Naive thymus-derived CD8-positive, alpha-beta T cell (primary cell): ENCODE data around the gene BORCS8. TPM values are rescaled to one million over a fixed set of nuclear protein-coding genes. Genes with fewer than 3 reads are reported as not detected.

ENCODE experiments used
- ATAC-seq, 2 donors: fragments of 150-1000 bp; cut with Tn5 transposase in 1 of 2; sonication (Bioruptor Pico), chemical (Tn5 transposase) in 1 of 2; 1 replicate in 1 of 2; 2 replicates in 1 of 2; pipeline ENCODE4 v1.10.0; 2021; ENCODE audit warnings: mild to moderate bottlenecking in 2 of 2, moderate library complexity in 2 of 2
- POLR2A ChIA-PET: fragments of 350-600 bp; sonication (Branson Sonifier 250); formaldehyde crosslinking; loops from one replicate; lab custom pipeline; 2021; ENCODE audit warnings: antibody characterized with exemption; lab: Charles Lee
- DNase-seq, 10 donors: peaks; one replicate each; pipeline versions ENCODE4 v3.0.0 to v3.0.0-alpha.2; 2020 to 2022
- H3K27ac Mint-ChIP-seq, 10 donors: one replicate each; pipeline ENCODE4 v1.8.0; 2020 to 2022; ENCODE audit warnings: mild to moderate bottlenecking in 10 of 10, mixed read lengths in 10 of 10, moderate library complexity in 4 of 10, inconsistent platforms in 1 of 10
- H3K27me3 Mint-ChIP-seq, 5 donors: one replicate each; pipeline ENCODE4 v1.8.0; 2021 to 2022; ENCODE audit warnings: mixed read lengths in 5 of 5
- H3K36me3 Mint-ChIP-seq, 3 donors: one replicate each; pipeline ENCODE4 v1.8.0; 2020 to 2022; ENCODE audit warnings: mixed read lengths in 3 of 3, mild to moderate bottlenecking in 2 of 3, inconsistent platforms in 1 of 3
- H3K4me1 Mint-ChIP-seq, 4 donors: one replicate each; pipeline ENCODE4 v1.8.0; 2021 to 2022; ENCODE audit warnings: mixed read lengths in 4 of 4
- H3K4me3 Mint-ChIP-seq, 10 donors: one replicate each; pipeline ENCODE4 v1.8.0; 2020 to 2022; ENCODE audit warnings: mild to moderate bottlenecking in 10 of 10, mixed read lengths in 10 of 10, moderate library complexity in 6 of 10, inconsistent platforms in 1 of 10
- H3K9me3 Mint-ChIP-seq, 9 donors: one replicate each; pipeline ENCODE4 v1.8.0; 2020 to 2022; ENCODE audit warnings: mixed read lengths in 9 of 9, mild to moderate bottlenecking in 3 of 9, inconsistent platforms in 1 of 9, moderate library complexity in 1 of 9
- polyA plus RNA-seq, 3 donors: library from polyadenylated mRNA; unstranded; fragments of 300-500 nt; fragmentation: Illumina TruSeq; gene quantifications; one replicate each; pipeline ENCODE4 v1.2.3, GENCODE V29; 2021
- total RNA-seq, 8 experiments: library from RNA in 2 of 8; stranded (reverse) in 2 of 8; gene quantifications; one replicate each; pipeline ENCODE4 v1.2.3 and lab custom pipeline; 2021 to 2026

BORCS8 gene
- total RNA-seq (10 to 100 TPM; 33.5 to 34.2 TPM), polyA plus RNA-seq (10 to 100 TPM; 18.2 to 23.6 (median 18.2) TPM), total RNA-seq (lab: John Stamatoyannopoulos, UW) (6.6 to 8.7 (median 8.0) reads per million in 6 experiments)

DNA sequence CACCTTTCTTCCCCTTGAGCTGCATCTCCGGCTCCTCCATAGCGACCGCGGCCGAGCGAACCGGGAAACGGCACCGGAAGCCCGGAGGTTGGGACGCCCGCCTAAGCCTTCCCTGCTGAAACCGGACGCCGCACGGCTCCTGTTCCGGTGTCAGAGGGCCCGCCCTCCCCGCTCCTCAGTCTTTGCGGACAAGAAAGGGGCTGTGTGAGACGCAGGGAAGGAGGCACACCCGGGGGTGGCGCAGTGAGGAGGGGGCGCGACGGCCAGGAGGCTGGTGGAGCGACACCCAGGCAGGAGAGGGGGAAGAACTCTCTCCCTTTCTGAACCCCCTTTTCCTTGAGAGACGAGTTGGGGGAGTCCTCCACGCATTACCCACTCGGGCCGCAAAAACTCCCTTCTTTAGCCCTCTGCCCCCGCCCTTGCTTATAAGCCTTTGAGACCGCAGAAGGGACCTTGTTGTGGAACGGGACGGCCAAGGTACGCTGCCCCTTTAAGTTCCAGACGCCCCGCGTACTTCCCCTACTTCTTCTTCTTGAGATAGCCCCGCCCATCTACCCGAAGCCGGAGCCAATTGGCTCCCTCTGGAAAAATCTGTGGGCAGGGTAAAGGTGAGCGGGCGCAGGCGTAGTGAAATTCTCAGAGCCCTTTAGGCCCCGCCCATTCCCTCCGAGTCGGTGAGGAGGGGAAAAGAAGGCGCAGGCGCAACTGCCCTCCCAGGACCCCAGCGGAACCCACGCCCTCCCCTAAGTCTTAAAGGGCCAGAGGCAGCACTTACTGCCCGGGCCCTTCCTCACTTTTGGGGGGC lies at the start of gene BORCS8, which contains the start of gene RFXANK:
Gene BORCS8 (minus strand): TSS at position 75 of the 805 bp plus-strand sequence. CDS start 35 bp downstream, at position 40.
Gene RFXANK (plus strand): TSS at position 181 of the 805 bp plus-strand sequence. CDS start 1,689 bp downstream, outside the sequence.
- Mint-ChIP-seq H3K27ac (peak within 1 kb of the TSS; percentile 98 to 100 (median 99)), H3K36me3 (peaks cover 0 to 19% (median 0%) of the 10 kb centered on the region in 3 donors), H3K4me1 (peaks cover 11 to 62% (median 57%) of the 10 kb centered on the region in 4 donors), H3K9me3 (no peaks in the 10 kb centered on the region), H3K27me3 (no peaks in the 10 kb centered on the region), H3K4me3 (peak within 1 kb of the TSS; percentile 95 to 99 (median 98))
- ATAC-seq (peak; percentile 91), DNase-seq (peak; percentile 92 to 99 (median 98))
- POLR2A ChIA-PET = interaction anchor here (0.6 to 3.8 kb wide), 19 partner anchors 11 to 1719 kb away, joined by 3 to 52 read pairs (median 3); partner anchors contain the start of genes GATAD2A, NR2C2AP, SLC25A42 and TMEM161A

DNA sequence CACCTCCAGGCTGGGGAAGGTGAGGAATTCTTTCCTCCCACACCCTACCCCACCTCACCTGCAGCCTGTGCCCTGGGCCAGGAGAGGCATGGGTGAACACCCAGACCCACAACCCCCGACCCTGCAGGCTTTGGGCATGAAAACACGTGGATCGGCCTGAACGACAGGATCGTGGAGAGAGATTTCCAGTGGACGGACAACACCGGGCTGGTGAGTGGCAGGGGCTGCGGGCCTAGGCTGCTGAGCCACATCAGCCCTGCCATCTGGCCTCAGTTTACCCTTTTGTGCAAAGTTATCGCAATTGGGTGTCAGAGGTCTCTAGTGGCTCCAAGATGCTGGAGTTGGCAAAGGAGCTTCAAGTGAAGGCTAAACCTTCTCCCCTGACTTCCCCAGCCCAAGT lies 48.5 kb upstream of the BORCS8 start:
- DNase-seq (no peak), ATAC-seq (no peak)
- Mint-ChIP-seq H3K4me1 (no peaks in the 10 kb centered on the region), H3K4me3 (no peak overlapping the region), H3K9me3 (peaks cover 0 to 12% (median 7%) of the 10 kb centered on the region in 9 donors), H3K27me3 (peaks cover 9 to 36% (median 22%) of the 10 kb centered on the region in 5 donors), H3K36me3 (peaks cover 0 to 10% (median 0%) of the 10 kb centered on the region in 3 donors), H3K27ac (no peak overlapping the region)
- POLR2A ChIA-PET = no interaction called here

DNA sequence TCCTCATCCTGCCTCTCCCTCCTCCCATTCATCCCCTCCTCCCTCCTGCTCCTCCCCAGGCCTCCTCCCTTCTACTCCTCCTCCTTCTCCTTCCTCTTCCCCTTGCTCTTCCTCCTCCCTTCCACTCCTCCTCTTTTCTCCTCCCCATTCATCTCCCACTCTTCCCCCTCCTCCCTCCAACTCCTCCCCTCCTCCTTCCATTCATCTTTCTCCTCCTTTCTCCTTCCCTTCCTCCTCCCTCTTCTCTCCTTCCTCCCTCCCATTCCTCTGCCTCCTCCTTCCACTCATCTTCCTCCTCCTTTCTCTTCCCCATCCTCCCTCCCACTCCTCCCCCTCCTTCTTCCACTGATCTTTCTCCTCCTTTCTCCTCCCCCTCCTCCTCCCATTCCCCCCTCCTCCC lies 47.7 kb upstream of the BORCS8 start:
- Mint-ChIP-seq H3K27ac (no peak overlapping the region), H3K27me3 (peaks cover 9 to 36% (median 22%) of the 10 kb centered on the region in 5 donors), H3K9me3 (peaks cover 0 to 16% (median 7%) of the 10 kb centered on the region in 9 donors), H3K4me3 (no peak overlapping the region), H3K36me3 (peaks cover 0 to 10% (median 0%) of the 10 kb centered on the region in 3 donors), H3K4me1 (no peaks in the 10 kb centered on the region)
- no peak for ATAC-seq
- POLR2A ChIA-PET = no interaction called here
- no peak for DNase-seq

DNA sequence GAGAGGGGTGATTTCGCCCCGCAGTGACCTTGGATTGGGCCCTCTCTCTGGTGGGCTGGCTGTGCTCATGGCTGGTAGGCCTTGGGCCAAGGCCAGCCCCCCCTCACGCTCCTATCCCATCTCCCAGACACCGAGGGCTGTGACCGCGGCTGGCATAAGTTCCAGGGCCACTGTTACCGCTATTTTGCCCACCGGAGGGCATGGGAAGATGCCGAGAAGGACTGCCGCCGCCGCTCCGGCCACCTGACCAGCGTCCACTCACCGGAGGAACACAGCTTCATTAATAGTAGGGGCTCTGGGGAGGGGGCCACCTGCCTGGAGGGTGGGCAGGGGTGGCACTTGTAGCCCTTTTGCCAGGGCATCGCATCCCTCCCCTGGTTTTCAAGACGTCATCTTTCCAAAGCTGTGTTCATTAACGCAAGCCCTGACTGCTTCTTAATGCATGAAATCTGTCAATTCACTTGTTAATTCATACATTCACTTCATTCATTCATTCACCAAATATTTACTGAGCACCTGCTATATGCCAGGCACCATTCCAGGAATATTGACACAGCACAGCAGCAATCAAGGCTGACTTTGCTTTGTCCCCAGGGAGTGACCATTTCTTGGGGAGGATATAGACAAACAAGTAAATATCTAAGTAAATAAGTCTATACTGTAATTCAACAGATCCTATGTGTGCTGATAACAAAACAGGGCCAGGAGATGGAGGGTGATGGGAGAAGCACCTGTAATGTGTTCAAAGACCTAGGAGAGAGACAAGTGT lies 46.4 kb upstream of the BORCS8 start:
- peaks cover 9 to 34% (median 22%) of the 10 kb centered on the region in 5 donors for H3K27me3 Mint-ChIP-seq
- no peak overlapping the region for H3K4me3 Mint-ChIP-seq
- H3K9me3 Mint-ChIP-seq = peaks cover 0 to 30% (median 7%) of the 10 kb centered on the region in 9 donors
- POLR2A ChIA-PET = no interaction called here
- H3K36me3 Mint-ChIP-seq = peaks cover 0 to 16% (median 6%) of the 10 kb centered on the region in 3 donors
- no peak overlapping the region for H3K27ac Mint-ChIP-seq
- DNase-seq (no peak), ATAC-seq (no peak)
- H3K4me1 Mint-ChIP-seq = no peaks in the 10 kb centered on the region

DNA sequence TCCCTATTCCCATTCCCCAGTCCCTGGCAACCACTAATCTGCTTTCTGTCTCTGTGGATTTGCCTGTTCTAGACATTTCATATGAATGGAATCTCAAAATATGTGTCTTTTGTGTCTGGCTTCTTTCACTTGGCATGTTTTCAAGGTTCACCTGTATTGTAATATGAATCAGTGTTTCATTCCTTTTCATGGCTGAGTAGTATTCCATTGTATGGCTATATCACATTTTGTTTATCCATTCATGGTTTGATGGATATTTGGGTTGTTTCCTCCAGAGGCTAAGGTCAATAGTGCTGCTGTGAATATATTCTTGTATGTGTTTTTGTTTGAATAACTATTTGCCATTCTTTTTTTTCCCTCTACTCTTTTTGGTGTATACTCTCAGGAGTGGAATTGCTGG lies 44.2 kb upstream of the BORCS8 start:
- ATAC-seq = no peak
- H3K27ac Mint-ChIP-seq = no peak overlapping the region
- DNase-seq = no peak
- POLR2A ChIA-PET = no interaction called here
- peaks cover 9 to 36% (median 25%) of the 10 kb centered on the region in 5 donors for H3K27me3 Mint-ChIP-seq
- peaks cover 0 to 17% (median 6%) of the 10 kb centered on the region in 3 donors for H3K36me3 Mint-ChIP-seq
- H3K9me3 Mint-ChIP-seq = peaks cover 0 to 36% (median 7%) of the 10 kb centered on the region in 9 donors
- H3K4me1 Mint-ChIP-seq = no peaks in the 10 kb centered on the region
- H3K4me3 Mint-ChIP-seq = no peak overlapping the region

DNA sequence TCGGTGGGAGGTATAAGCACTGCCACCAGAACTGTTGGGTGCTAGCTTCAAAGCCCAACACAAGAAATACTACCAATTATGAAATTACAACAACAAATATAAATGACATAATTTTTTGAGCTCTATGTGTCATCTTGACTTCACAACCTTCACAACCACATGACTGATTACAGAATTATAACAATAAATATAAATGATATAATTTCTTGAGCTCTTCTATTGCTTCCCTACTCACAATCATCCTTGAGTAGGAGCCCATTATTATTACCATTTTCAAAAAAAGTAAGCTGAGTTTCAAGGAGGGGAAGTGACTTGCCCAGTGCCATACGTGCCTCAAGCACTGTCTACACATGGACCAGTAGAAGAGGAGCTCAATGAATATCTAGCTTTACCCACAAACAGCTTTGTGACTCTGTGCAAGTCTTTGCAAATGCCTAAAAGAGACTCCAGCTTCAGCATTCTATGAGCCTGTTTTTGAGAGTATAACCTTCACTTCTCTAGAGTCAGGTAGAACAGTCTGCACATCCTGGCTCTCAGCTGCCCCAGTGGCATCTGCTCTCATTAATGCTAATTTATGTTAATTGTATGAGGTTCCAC lies 42.4 kb upstream of the BORCS8 start:
- H3K4me1 Mint-ChIP-seq = no peaks in the 10 kb centered on the region
- H3K36me3 Mint-ChIP-seq = peaks cover 0 to 17% (median 6%) of the 10 kb centered on the region in 3 donors
- DNase-seq = no peak
- H3K9me3 Mint-ChIP-seq = peaks cover 0 to 36% (median 7%) of the 10 kb centered on the region in 9 donors
- H3K4me3 Mint-ChIP-seq = no peak overlapping the region
- H3K27me3 Mint-ChIP-seq = peaks cover 6 to 25% (median 18%) of the 10 kb centered on the region in 5 donors
- POLR2A ChIA-PET = no interaction called here
- no peak for ATAC-seq
- H3K27ac Mint-ChIP-seq = no peak overlapping the region

DNA sequence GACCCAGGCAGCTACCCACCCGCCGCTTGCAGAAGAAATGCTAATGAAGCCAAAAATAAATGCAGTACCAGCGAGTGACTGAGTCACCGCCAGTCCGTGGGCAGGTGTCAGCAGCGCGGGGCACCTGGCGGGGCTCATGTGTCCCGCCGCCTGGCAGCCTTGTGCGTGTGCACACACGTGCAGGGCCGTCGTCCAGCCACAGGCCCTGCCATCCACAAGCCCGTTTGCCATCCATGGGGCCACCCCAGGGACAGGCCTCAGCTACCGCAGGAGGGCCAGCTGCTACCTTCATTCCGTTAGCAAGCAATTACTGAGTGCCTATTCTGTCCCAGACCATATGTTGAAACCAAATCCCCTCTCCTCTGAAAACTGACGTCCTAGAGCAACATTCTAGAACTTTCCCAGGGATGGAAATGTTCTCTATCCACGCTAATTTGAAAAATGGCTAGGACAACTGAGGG lies 40.3 kb upstream of the BORCS8 start:
- no peak overlapping the region for H3K4me3 Mint-ChIP-seq
- H3K36me3 Mint-ChIP-seq = peaks cover 0 to 13% (median 6%) of the 10 kb centered on the region in 3 donors
- H3K27me3 Mint-ChIP-seq = peaks cover 6 to 22% (median 18%) of the 10 kb centered on the region in 5 donors
- no peak for ATAC-seq
- no peak for DNase-seq
- H3K9me3 Mint-ChIP-seq = peaks cover 0 to 35% (median 7%) of the 10 kb centered on the region in 9 donors
- no peaks in the 10 kb centered on the region for H3K4me1 Mint-ChIP-seq
- POLR2A ChIA-PET = no interaction called here
- no peak overlapping the region for H3K27ac Mint-ChIP-seq

DNA sequence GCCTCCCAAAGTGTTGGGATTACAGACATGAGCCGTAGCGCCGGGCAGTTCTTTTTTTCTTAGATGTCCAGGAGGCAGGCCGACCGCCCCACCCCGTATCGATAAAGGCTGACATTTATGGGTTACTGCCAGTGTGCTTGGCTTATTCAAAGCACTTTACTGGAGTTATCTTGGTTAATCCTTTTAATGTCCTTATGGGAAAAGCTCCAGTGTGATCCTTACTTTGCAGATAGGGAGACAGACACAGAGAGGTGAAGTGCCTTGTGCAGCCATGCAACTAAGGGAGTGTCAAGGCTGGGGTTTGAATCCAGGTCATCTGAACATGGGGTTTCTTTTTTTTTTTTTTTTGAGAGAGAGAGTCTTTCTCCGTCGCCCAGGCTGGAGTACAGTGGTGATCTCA lies 39.0 kb upstream of the BORCS8 start:
- Mint-ChIP-seq H3K27me3 (peaks cover 3 to 25% (median 16%) of the 10 kb centered on the region in 5 donors), H3K36me3 (peaks cover 0 to 9% (median 6%) of the 10 kb centered on the region in 3 donors), H3K9me3 (peaks cover 0 to 30% (median 3%) of the 10 kb centered on the region in 9 donors), H3K4me3 (no peak overlapping the region), H3K4me1 (no peaks in the 10 kb centered on the region), H3K27ac (no peak overlapping the region)
- no peak for DNase-seq
- POLR2A ChIA-PET = no interaction called here
- no peak for ATAC-seq

DNA sequence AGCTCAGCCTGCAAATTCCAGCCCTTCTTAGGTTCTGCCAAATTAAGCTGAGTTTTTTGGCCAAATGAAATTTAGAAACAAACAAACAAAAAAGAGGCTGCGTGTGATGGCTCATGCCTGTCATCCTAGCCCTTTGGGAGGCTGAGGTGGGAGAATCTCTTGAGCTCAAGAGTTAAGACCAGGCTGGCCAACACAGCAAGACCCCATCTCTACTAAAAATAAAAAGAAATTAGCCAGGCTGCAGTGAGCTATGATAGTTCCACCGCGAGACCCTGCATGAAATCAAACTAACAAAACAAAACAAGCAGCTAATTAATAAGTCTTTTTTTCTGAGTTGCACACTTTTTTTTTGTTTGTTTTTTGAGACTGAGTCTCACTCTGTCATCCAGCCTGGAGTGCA lies 37.7 kb upstream of the BORCS8 start:
- Mint-ChIP-seq H3K27me3 (peaks cover 2 to 25% (median 18%) of the 10 kb centered on the region in 5 donors), H3K4me1 (peaks cover 0 to 7% (median 4%) of the 10 kb centered on the region in 4 donors)
- ATAC-seq = no peak

DNA sequence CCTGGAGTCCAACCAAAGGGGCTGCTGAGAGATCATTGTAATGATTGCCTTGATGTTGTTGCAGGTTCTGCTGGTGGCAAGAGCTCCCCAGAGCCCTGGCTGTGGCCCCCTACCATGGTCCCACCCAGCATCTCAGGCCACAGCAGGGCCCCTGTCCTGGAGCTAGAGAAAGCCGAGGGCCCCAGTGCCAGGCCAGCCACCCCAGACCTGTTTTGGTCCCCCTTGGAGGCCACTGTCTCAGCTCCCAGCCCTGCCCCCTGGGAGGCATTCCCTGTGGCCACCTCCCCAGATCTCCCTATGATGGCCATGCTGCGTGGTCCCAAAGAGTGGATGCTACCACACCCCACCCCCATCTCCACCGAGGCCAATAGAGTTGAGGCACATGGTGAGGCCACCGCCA lies 35.3 kb upstream of the BORCS8 start:
- DNase-seq = no peak
- Mint-ChIP-seq H3K36me3 (no peaks in the 10 kb centered on the region), H3K9me3 (peaks cover 0 to 4% (median 0%) of the 10 kb centered on the region in 9 donors), H3K4me1 (peaks cover 3 to 11% (median 4%) of the 10 kb centered on the region in 4 donors), H3K4me3 (no peak overlapping the region), H3K27me3 (peaks cover 2 to 28% (median 18%) of the 10 kb centered on the region in 5 donors), H3K27ac (no peak overlapping the region)
- POLR2A ChIA-PET = no interaction called here
- no peak for ATAC-seq

More for the DNA sequence above, 37.7 kb upstream of the BORCS8 start:
- Mint-ChIP-seq H3K9me3 (peaks cover 0 to 21% (median 0%) of the 10 kb centered on the region in 9 donors), H3K36me3 (peaks cover 0 to 7% (median 6%) of the 10 kb centered on the region in 3 donors), H3K4me3 (no peak overlapping the region), H3K27ac (peak overlapping the region in 1 of 10 donors; percentile 53)
- POLR2A ChIA-PET = no interaction called here
- no peak for DNase-seq

DNA sequence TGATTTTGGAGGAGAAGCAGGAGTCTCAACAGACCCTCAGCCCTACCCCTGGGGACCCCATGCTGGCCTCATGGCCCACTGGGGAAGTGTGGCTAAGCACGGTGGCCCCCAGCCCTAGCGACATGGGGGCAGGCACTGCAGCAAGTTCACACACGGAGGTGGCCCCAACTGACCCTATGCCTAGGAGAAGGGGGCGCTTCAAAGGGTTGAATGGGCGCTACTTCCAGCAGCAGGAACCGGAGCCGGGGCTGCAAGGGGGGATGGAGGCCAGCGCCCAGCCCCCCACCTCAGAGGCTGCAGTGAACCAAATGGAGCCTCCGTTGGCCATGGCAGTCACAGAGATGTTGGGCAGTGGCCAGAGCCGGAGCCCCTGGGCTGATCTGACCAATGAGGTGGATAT lies 34.7 kb upstream of the BORCS8 start:
- POLR2A ChIA-PET = no interaction called here
- ATAC-seq (no peak), DNase-seq (no peak)
- Mint-ChIP-seq H3K27ac (no peak overlapping the region), H3K27me3 (peaks cover 2 to 27% (median 15%) of the 10 kb centered on the region in 5 donors), H3K9me3 (no peaks in the 10 kb centered on the region), H3K36me3 (no peaks in the 10 kb centered on the region), H3K4me3 (no peak overlapping the region), H3K4me1 (peaks cover 3 to 11% (median 4%) of the 10 kb centered on the region in 4 donors)

DNA sequence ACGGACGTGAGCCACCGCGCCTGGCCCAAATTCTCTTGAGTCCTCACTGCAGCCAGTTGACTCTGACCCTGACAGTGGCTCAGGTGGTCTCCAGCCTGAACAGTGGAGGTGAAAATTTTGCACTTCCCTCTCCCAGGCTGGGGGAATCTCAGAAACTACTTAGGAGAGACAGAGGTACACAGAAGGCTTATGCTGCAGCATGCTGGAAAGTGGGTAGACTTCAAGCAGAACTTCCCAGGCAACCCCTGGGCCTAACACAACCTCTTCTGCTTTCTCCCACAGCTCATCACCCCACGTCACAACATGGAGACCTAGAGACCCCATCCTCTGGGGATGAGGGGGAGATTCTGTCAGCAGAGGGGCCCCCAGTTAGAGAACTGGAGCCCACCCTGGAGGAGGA lies 34.3 kb upstream of the BORCS8 start:
- Mint-ChIP-seq H3K27me3 (peaks cover 2 to 27% (median 12%) of the 10 kb centered on the region in 5 donors), H3K4me3 (no peak overlapping the region), H3K36me3 (no peaks in the 10 kb centered on the region), H3K9me3 (no peaks in the 10 kb centered on the region), H3K4me1 (peaks cover 3 to 11% (median 4%) of the 10 kb centered on the region in 4 donors), H3K27ac (no peak overlapping the region)
- POLR2A ChIA-PET = no interaction called here
- DNase-seq = no peak
- ATAC-seq = no peak
